ENCODE results near the gene CDKN2B-AS1.

Gene CDKN2B-AS1

GRCh38 chr9:22129633-22130032 lies 135.0 kb downstream of the CDKN2B-AS1 start:
- no peaks in the 10 kb centered on the region for H3K79me1 ChIP-seq (ENCODE audit: low read depth, low read length)
- no peak for DNase-seq (ENCODE audit: low spot score)
- no peak overlapping the region for H3K23ac ChIP-seq (ENCODE audit: low read depth, low read length, poor library complexity)
- no peak overlapping the region for H3K18ac ChIP-seq (ENCODE audit: low read length)
- no peak overlapping the region for H2BK15ac ChIP-seq (ENCODE audit: low read length)
- H4K8ac ChIP-seq (ENCODE audit: low read depth, low read length): no peak overlapping the region
- H2BK12ac ChIP-seq (ENCODE audit: low read length): no peak overlapping the region
- no peaks in the 10 kb centered on the region for H3K27me3 ChIP-seq (ENCODE audit: control insufficient read depth in 3 of 3, insufficient read depth in 3 of 3, low read depth in 1 of 3, low read length in 3 of 3)
- H3K4me1 ChIP-seq (ENCODE audit: control insufficient read depth in 2 of 2, insufficient read depth in 1 of 2, low read depth in 1 of 2, low read length in 2 of 2): no peaks in the 10 kb centered on the region
- H3K14ac ChIP-seq (ENCODE audit: low read length): no peak overlapping the region
- no peak overlapping the region for H3K4me2 ChIP-seq (ENCODE audit: insufficient read depth, low read length, poor library complexity, severe bottlenecking)
- H3K36me3 ChIP-seq (replicated peaks in 1 of 2; ENCODE audit: control insufficient read depth in 2 of 2, insufficient read depth in 2 of 2, low read length in 2 of 2): no peaks in the 10 kb centered on the region
- no peak overlapping the region for H3K9ac ChIP-seq (ENCODE audit: low read depth, low read length, poor library complexity)
- no peak overlapping the region for H2AFZ ChIP-seq (ENCODE audit: low read length)
- H3K4me3 ChIP-seq (ENCODE audit: low read length in 2 of 2): no peak overlapping the region
- no peak overlapping the region for H3K4ac ChIP-seq (ENCODE audit: low read length)
- no peak overlapping the region for H2AK5ac ChIP-seq (ENCODE audit: low read depth, low read length)
- no peak overlapping the region for H4K91ac ChIP-seq (ENCODE audit: low read depth, low read length, poor library complexity)
- H3K27ac ChIP-seq (replicated peaks; ENCODE audit: low read length): no peak overlapping the region
- no peak overlapping the region for H2BK120ac ChIP-seq (ENCODE audit: low read depth, low read length)
- H2BK5ac ChIP-seq (ENCODE audit: low read length): no peak overlapping the region
- no peaks in the 10 kb centered on the region for H3K9me3 ChIP-seq (replicated peaks in 1 of 2; ENCODE audit: control insufficient read depth in 2 of 2, insufficient read depth in 1 of 2, low read depth in 1 of 2, low read length in 2 of 2)
- no CpG with 5 or more reads among the region's 3 CpGs for WGBS, 2 donors (ENCODE audit: extremely low coverage in 2 of 2, insufficient read length in 2 of 2, insufficient replicate concordance in 1 of 2)

- Histone ChIP-seq H3K14ac (ENCODE audit: low read length) (no peak overlapping the region), H4K91ac (ENCODE audit: low read depth, low read length, poor library complexity) (no peak overlapping the region), H3K4ac (ENCODE audit: low read length) (no peak overlapping the region), H3K27ac (replicated peaks; ENCODE audit: low read length) (no peak overlapping the region), H3K4me2 (ENCODE audit: insufficient read depth, low read length, poor library complexity, severe bottlenecking) (no peak overlapping the region), H3K9me3 (replicated peaks in 1 of 2; ENCODE audit: control insufficient read depth in 2 of 2, insufficient read depth in 1 of 2, low read depth in 1 of 2, low read length in 2 of 2) (no peaks in the 10 kb centered on the region), H3K23ac (ENCODE audit: low read depth, low read length, poor library complexity) (no peak overlapping the region), H3K18ac (ENCODE audit: low read length) (no peak overlapping the region), H2AFZ (ENCODE audit: low read length) (no peak overlapping the region), H3K4me3 (ENCODE audit: low read length in 2 of 2) (no peak overlapping the region), H3K9ac (ENCODE audit: low read depth, low read length, poor library complexity) (no peak overlapping the region), H4K8ac (ENCODE audit: low read depth, low read length) (no peak overlapping the region), H3K79me1 (ENCODE audit: low read depth, low read length) (no peaks in the 10 kb centered on the region), H2BK5ac (ENCODE audit: low read length) (no peak overlapping the region), H3K4me1 (ENCODE audit: control insufficient read depth in 2 of 2, insufficient read depth in 1 of 2, low read depth in 1 of 2, low read length in 2 of 2) (no peaks in the 10 kb centered on the region), H2BK120ac (ENCODE audit: low read depth, low read length) (no peak overlapping the region), H3K27me3 (ENCODE audit: control insufficient read depth in 3 of 3, insufficient read depth in 3 of 3, low read depth in 1 of 3, low read length in 3 of 3) (no peaks in the 10 kb centered on the region), H2BK15ac (ENCODE audit: low read length) (no peak overlapping the region), H2AK5ac (ENCODE audit: low read depth, low read length) (no peak overlapping the region), H3K36me3 (replicated peaks in 1 of 2; ENCODE audit: control insufficient read depth in 2 of 2, insufficient read depth in 2 of 2, low read length in 2 of 2) (no peaks in the 10 kb centered on the region), H2BK12ac (ENCODE audit: low read length) (no peak overlapping the region)
- no peak for DNase-seq (ENCODE audit: low spot score)
Measured at GRCh38 chr9:22131817-22132216, 137.2 kb downstream of the CDKN2B-AS1 start.

- Histone ChIP-seq H3K9ac (ENCODE audit: low read depth, low read length, poor library complexity) (no peak overlapping the region), H3K14ac (ENCODE audit: low read length) (no peak overlapping the region), H2BK5ac (ENCODE audit: low read length) (no peak overlapping the region), H3K79me1 (ENCODE audit: low read depth, low read length) (no peaks in the 10 kb centered on the region), H3K9me3 (replicated peaks in 1 of 2; ENCODE audit: control insufficient read depth in 2 of 2, insufficient read depth in 1 of 2, low read depth in 1 of 2, low read length in 2 of 2) (no peaks in the 10 kb centered on the region), H2BK12ac (ENCODE audit: low read length) (no peak overlapping the region), H3K23ac (ENCODE audit: low read depth, low read length, poor library complexity) (no peak overlapping the region), H3K36me3 (replicated peaks in 1 of 2; ENCODE audit: control insufficient read depth in 2 of 2, insufficient read depth in 2 of 2, low read length in 2 of 2) (no peaks in the 10 kb centered on the region), H3K4me2 (ENCODE audit: insufficient read depth, low read length, poor library complexity, severe bottlenecking) (no peak overlapping the region), H4K8ac (ENCODE audit: low read depth, low read length) (no peak overlapping the region), H2AK5ac (ENCODE audit: low read depth, low read length) (no peak overlapping the region), H3K4me1 (ENCODE audit: control insufficient read depth in 2 of 2, insufficient read depth in 1 of 2, low read depth in 1 of 2, low read length in 2 of 2) (no peaks in the 10 kb centered on the region), H3K18ac (ENCODE audit: low read length) (no peak overlapping the region), H2BK120ac (ENCODE audit: low read depth, low read length) (no peak overlapping the region), H2AFZ (ENCODE audit: low read length) (no peak overlapping the region), H4K91ac (ENCODE audit: low read depth, low read length, poor library complexity) (no peak overlapping the region), H3K4ac (ENCODE audit: low read length) (no peak overlapping the region), H3K4me3 (ENCODE audit: low read length in 2 of 2) (no peak overlapping the region), H3K27me3 (ENCODE audit: control insufficient read depth in 3 of 3, insufficient read depth in 3 of 3, low read depth in 1 of 3, low read length in 3 of 3) (no peaks in the 10 kb centered on the region), H2BK15ac (ENCODE audit: low read length) (no peak overlapping the region), H3K27ac (replicated peaks; ENCODE audit: low read length) (no peak overlapping the region)
- DNase-seq (ENCODE audit: low spot score): no peak
- WGBS, 2 donors (ENCODE audit: extremely low coverage in 2 of 2, insufficient read length in 2 of 2, insufficient replicate concordance in 1 of 2): no CpG with 5 or more reads among the region's 2 CpGs
Measured at GRCh38 chr9:22134390-22134789, 139.8 kb downstream of the CDKN2B-AS1 start.

- Histone ChIP-seq H4K8ac (ENCODE audit: low read depth, low read length) (no peak overlapping the region), H3K4me3 (ENCODE audit: low read length in 2 of 2) (no peak overlapping the region), H3K4ac (ENCODE audit: low read length) (no peak overlapping the region), H2BK120ac (ENCODE audit: low read depth, low read length) (no peak overlapping the region), H3K23ac (ENCODE audit: low read depth, low read length, poor library complexity) (no peak overlapping the region), H2BK5ac (ENCODE audit: low read length) (no peak overlapping the region), H3K9ac (ENCODE audit: low read depth, low read length, poor library complexity) (no peak overlapping the region), H3K27me3 (ENCODE audit: control insufficient read depth in 3 of 3, insufficient read depth in 3 of 3, low read depth in 1 of 3, low read length in 3 of 3) (no peaks in the 10 kb centered on the region), H4K91ac (ENCODE audit: low read depth, low read length, poor library complexity) (no peak overlapping the region), H3K36me3 (replicated peaks in 1 of 2; ENCODE audit: control insufficient read depth in 2 of 2, insufficient read depth in 2 of 2, low read length in 2 of 2) (no peaks in the 10 kb centered on the region), H3K18ac (ENCODE audit: low read length) (no peak overlapping the region), H3K14ac (ENCODE audit: low read length) (no peak overlapping the region), H3K79me1 (ENCODE audit: low read depth, low read length) (no peaks in the 10 kb centered on the region), H2BK12ac (ENCODE audit: low read length) (no peak overlapping the region), H2AFZ (ENCODE audit: low read length) (no peak overlapping the region), H3K4me1 (ENCODE audit: control insufficient read depth in 2 of 2, insufficient read depth in 1 of 2, low read depth in 1 of 2, low read length in 2 of 2) (no peaks in the 10 kb centered on the region), H3K9me3 (replicated peaks in 1 of 2; ENCODE audit: control insufficient read depth in 2 of 2, insufficient read depth in 1 of 2, low read depth in 1 of 2, low read length in 2 of 2) (no peaks in the 10 kb centered on the region), H2BK15ac (ENCODE audit: low read length) (no peak overlapping the region), H3K27ac (replicated peaks; ENCODE audit: low read length) (no peak overlapping the region), H3K4me2 (ENCODE audit: insufficient read depth, low read length, poor library complexity, severe bottlenecking) (no peak overlapping the region), H2AK5ac (ENCODE audit: low read depth, low read length) (no peak overlapping the region)
- no CpG with 5 or more reads among the region's 3 CpGs for WGBS, 2 donors (ENCODE audit: extremely low coverage in 2 of 2, insufficient read length in 2 of 2, insufficient replicate concordance in 1 of 2)
- no peak for DNase-seq (ENCODE audit: low spot score)
Measured at GRCh38 chr9:22136461-22137096, 142.0 kb downstream of the CDKN2B-AS1 start.
